ENCODE measurements around the gene SEMA6C.
"Not testable (repeated sequence)": the region's sequence is repeated elsewhere in the genome, so short reads cannot be mapped to it uniquely, and the experiment has no call there.

Gene SEMA6C

DNA sequence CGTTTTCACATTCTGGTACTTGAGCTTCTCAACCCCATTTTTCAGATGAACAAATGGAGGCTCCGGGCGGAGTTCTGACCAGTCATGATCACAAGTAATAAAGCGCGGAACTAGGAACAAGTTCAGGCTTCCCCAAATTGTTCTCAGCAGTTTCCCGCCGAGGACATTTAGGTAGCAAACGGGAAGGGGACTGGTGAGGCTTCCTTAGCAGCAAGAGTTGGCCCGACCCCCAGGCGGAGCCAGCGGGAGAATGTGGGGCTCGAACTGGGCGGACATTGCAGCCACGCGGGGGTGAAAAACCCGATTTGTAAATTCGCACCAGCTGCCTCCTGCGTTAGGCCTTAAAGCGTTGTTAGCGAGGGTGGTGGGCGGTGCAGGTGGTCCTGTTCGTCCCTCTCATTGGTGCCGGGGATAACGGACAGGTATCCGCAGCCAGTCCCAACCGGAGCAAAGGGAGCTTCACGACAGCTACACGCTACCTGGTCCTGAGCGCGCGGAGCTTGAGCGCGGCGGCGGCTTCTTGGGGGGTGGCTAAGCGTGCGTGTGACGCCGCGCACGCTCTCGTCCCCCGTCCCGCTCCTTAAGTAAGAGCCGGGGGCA, 15.3 kb downstream of the SEMA6C start:
- peak overlapping the region; percentile 36 for H3K4me3 ChIP-seq (ENCODE audit: low read depth, low read length)

DNA sequence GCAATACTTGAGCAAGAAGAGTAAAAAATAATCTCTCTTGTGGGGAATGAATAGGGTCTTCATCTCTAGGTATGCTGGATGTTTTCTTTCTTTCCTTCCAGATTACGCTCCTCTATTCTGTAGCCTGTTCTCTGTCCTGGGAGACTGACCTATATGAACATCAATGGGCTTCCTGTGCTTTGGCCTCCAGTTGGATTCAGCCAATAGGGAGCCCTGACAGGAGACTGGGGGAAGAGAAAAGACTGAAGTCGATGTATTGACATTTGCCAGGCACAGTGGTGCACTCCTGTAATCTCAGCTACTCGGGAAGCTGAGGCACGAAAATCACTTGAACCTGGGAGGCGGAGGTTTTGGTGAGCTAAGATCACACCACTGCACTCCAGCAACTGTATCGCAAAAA, 17.6 kb downstream of the SEMA6C start:
- H3K4me3 ChIP-seq (ENCODE audit: low read depth, low read length): no peak overlapping the region

GRCh38 chr1:151124763-151125403, 21.5 kb downstream of the SEMA6C start:
- H3K4me3 ChIP-seq (ENCODE audit: low read depth, low read length): no peak overlapping the region

GRCh38 chr1:151113877-151114276, 32.6 kb downstream of the SEMA6C start:
- no peak overlapping the region for H3K4me3 ChIP-seq (ENCODE audit: low read depth, low read length)

DNA sequence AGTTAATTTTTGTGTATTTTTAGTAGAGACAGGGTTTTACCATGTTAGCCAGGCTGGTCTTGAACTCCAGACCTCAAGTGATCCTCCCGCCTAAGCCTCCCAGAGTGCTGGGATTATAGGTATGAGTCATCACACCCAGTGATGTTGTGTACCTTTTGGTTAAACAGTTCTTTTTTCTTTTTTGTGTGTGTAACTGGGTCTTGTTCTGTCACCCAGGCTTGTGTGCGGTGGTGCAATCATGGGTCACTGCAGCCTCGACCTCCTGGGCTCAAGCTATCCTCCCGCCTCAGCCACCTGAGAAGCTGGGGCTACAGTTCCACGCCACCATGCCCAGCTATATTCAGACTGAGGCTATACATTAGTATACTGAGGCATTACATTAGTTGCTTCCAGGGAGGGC, 38.1 kb downstream of the SEMA6C start:
- no peak overlapping the region for H3K4me3 ChIP-seq (ENCODE audit: low read depth, low read length)

GRCh38 chr1:151106894-151107293, 39.5 kb downstream of the SEMA6C start:
- H3K4me3 ChIP-seq (ENCODE audit: low read depth, low read length): no peak overlapping the region

GRCh38 chr1:151104630-151105029, 41.8 kb downstream of the SEMA6C start:
- H3K4me3 ChIP-seq (ENCODE audit: low read depth, low read length): no peak overlapping the region

DNA sequence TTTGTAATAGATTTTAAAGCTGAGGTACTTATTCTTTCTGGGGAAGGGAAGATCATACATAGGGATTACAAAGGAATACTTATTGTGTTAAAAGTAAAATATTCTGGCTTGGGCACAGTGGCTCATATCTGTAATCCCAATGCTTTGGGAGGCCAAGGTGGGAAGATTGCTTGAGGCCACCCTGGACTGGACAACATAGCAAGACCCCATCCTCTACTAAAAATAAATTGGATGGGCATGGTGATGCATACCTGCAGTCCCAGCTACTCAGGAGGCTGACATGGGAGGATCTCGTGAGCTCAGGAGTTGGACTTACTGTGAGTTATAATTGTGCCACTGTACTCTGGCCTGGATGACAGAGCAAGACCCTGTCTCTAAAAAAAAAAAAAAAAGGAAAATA, 48.3 kb downstream of the SEMA6C start:
- no peak overlapping the region for H3K4me3 ChIP-seq (ENCODE audit: low read depth, low read length)

DNA sequence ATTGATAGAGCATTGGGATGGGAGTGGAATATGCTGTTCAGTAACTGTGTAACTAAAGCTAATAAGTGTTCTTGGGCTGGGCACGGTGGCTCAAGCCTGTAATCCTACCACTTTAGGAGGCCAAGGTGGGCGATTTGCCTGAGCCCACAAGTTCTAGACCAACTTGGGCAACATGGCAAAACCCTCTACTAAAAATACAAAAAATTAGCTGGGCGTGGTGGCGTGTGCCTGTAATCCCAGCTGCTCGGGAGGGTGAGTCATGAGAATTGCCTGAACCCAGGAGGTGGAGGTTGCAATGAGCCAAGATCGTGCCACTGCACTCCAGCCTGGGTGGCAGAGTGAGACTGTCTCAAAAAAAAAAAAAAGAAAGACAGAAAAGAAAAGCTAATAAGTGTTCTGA, 49.0 kb downstream of the SEMA6C start:
- H3K4me3 ChIP-seq (ENCODE audit: low read depth, low read length): not testable (repeated sequence)

DNA sequence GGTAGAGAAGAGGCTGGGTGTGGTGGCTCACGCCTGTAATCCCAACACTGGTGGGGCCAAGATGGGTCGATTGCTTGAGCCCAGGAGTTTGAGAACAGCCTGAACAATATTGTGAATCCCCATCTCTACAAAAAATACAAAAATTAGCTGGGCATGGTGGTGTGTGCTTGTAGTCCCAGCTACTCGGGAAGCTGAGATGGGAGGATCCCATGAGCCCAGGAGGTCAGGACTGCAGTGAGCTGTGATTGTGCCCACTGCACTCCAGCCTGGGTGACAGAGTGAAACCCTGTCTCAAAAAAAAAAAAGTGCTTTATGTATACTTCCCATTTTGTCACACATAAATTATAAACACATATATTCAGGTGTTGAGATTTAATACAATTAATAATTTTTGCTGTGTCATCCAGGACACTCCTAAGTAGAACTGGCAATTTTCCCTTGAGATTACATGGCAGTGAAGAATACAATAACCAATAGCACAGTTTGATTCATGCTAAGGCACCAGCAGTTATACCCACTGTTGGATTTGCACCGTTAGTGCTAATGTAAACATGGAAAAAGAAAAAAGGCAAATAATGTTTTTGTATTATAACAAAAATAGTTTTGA, 60.4 kb downstream of the SEMA6C start:
- no peak overlapping the region for H3K4me3 ChIP-seq (ENCODE audit: low read depth, low read length)

Measured in iPS-11a (cell line).